Kidney (tissue), 14 donors: Measurements from ENCODE around the gene EGFLAM. TPM values are rescaled to one million over a fixed set of nuclear protein-coding genes. Genes with fewer than 3 reads are reported as not detected.

Experiments
- DNase-seq, 5 donors: peaks; one replicate each; pipeline ENCODE4 v3.0.0-alpha.2; 2013 to 2020
- FAIRE-seq: peaks from 2 replicates; lab custom pipeline; 2012; peaks lifted over from hg19 to GRCh38; lab: Jason Lieb, UNC
- H3K27ac ChIP-seq, 2 donors: one replicate each; pipeline ENCODE4 v1.7.0; 2013; ENCODE audit warnings: low read depth in 2 of 2, low read length in 2 of 2, inconsistent platforms in 1 of 2
- H3K27me3 ChIP-seq: one replicate; pipeline ENCODE4 v1.7.1; 2013; ENCODE audit warnings: low read length, inconsistent platforms; ENCODE audit not compliant: control insufficient read depth, insufficient read depth
- H3K36me3 ChIP-seq, 3 donors: one replicate each; pipeline versions ENCODE4 v1.7.0 to v1.7.1; 2013; ENCODE audit warnings: low read length in 3 of 3, control low read depth in 1 of 3, inconsistent platforms in 1 of 3; ENCODE audit not compliant: insufficient read depth in 3 of 3, control insufficient read depth in 2 of 3
- H3K4me1 ChIP-seq, 3 donors: one replicate each; pipeline versions ENCODE4 v1.7.0 to v1.7.1; 2013; ENCODE audit warnings: low read length in 3 of 3, inconsistent platforms in 1 of 3, low read depth in 1 of 3; ENCODE audit not compliant: control insufficient read depth in 2 of 3, insufficient read depth in 2 of 3
- H3K4me3 ChIP-seq, 3 donors: one replicate each; pipeline versions ENCODE4 v1.7.0 to v1.8.1; 2013; ENCODE audit warnings: low read length in 3 of 3, control low read depth in 1 of 3, inconsistent platforms in 1 of 3
- H3K9ac ChIP-seq, 3 donors: one replicate each; pipeline versions ENCODE4 v1.7.0 to v1.7.1; 2013; ENCODE audit warnings: low read length in 3 of 3, control low read depth in 1 of 3, inconsistent platforms in 1 of 3
- H3K9me3 ChIP-seq, 3 donors: one replicate each; pipeline versions ENCODE4 v1.7.0 to v1.7.1; 2013; ENCODE audit warnings: low read length in 3 of 3, control low read depth in 1 of 3, inconsistent platforms in 1 of 3; ENCODE audit not compliant: control insufficient read depth in 2 of 3, insufficient read depth in 1 of 3
- CTCF ChIP-seq: IDR thresholded peaks from 3 replicates; pipeline ENCODE4 v1.5.1; 2012; ENCODE audit warnings: mild to moderate bottlenecking, moderate library complexity, borderline replicate concordance; ENCODE audit not compliant: insufficient read depth; ENCODE audit errors: extremely low read depth
- intact Hi-C: fragments of 100-400 bp; cut with DNase I; formaldehyde crosslinking; loops from one replicate; pipeline ENCODE4 v1.11.1; 2022
- polyA plus RNA-seq: library from polyadenylated mRNA; stranded (reverse); fragments of 350-450 nt; fragmentation: Illumina TruSeq; extraction: RNeasy Lipid Tissue Mini Kit (QIAGEN cat#74804); gene quantifications from one replicate; pipeline ENCODE4 v1.2.3, GENCODE V29; 2014; ENCODE audit warnings: low read depth, low replicate concordance; ENCODE audit not compliant: insufficient read depth
- total RNA-seq: library from RNA; stranded (reverse); fragmentation: NEBNext Ultra II Directional; extraction: Animal tissue kit (Norgen Biotek cat#: 25700); gene quantifications from one replicate; pipeline ENCODE4 v1.2.1, GENCODE V29; 2021
- donor health status: control.
- donor health status: control.
- donor health status: control.
- donor health status: control.
- donor health status: control.
- donor health status: DM: yes; HTN: yes; CAD: no.
- donor health status: Normal renal cell carcinoma (clear cell type).

The EGFLAM gene
- total and polyA plus RNA-seq, 2 donors from 2014 or later: 5.1 to 5.9 TPM

GRCh38 chr5:38509185-38509584 is 250.8 kb downstream of the EGFLAM start:
- peaks cover 6 to 42% (median 8%) of the 10 kb centered on the region in 3 donors for H3K36me3 ChIP-seq
- FAIRE-seq: no peak

More at GRCh38 chr5:38509185-38509584, 250.8 kb downstream of the EGFLAM start:
- no peak overlapping the region for H3K4me3 ChIP-seq
- no peak overlapping the region for H3K27ac ChIP-seq
- H3K4me1 ChIP-seq: no peaks in the 10 kb centered on the region
- H3K9me3 ChIP-seq: no peaks in the 10 kb centered on the region
- intact Hi-C loops: no loop called here
- TF ChIP-seq CTCF: no peak
- no peak overlapping the region for H3K9ac ChIP-seq
- DNase-seq: no peak
- H3K27me3 ChIP-seq: no peaks in the 10 kb centered on the region
